DND-41 (cell line): ENCODE data around the gene CFAP157.

Source experiments
- ATAC-seq: fragments of 200-7000 bp; cut with Tn5 transposase; 3 replicates; pipeline ENCODE4 v1.9.1; 2021; ENCODE audit warnings: low read depth; ENCODE audit not compliant: insufficient read depth
- DNase-seq: peaks from one replicate; pipeline ENCODE4 v3.0.0-alpha.2; 2020
- H2AFZ ChIP-seq: 2 replicates; pipeline ENCODE4 v1.6.0; 2012; ENCODE audit warnings: low read depth, low read length
- H3K27ac ChIP-seq: 2 replicates; pipeline ENCODE4 v1.5.1; 2012; ENCODE audit warnings: low read length, inconsistent platforms
- H3K27me3 ChIP-seq: fragments of 200-600 bp; sonication (generic); 2 replicates; pipeline ENCODE4 v1.6.0; 2012; ENCODE audit warnings: low read length, mild to moderate bottlenecking, inconsistent platforms; ENCODE audit not compliant: insufficient read depth, poor library complexity
- H3K36me3 ChIP-seq: 2 replicates; pipeline ENCODE4 v1.5.1; 2012; ENCODE audit warnings: low read length, inconsistent platforms; ENCODE audit not compliant: insufficient read depth
- H3K4me1 ChIP-seq: 2 replicates; pipeline ENCODE4 v1.5.1; 2012; ENCODE audit warnings: mild to moderate bottlenecking, low read length; ENCODE audit not compliant: insufficient read depth
- H3K4me2 ChIP-seq: 2 replicates; pipeline ENCODE4 v1.6.0; 2012; ENCODE audit warnings: mild to moderate bottlenecking, moderate library complexity, low read length, inconsistent platforms; ENCODE audit not compliant: insufficient read depth
- H3K4me3 ChIP-seq, 2 experiments: fragments of 200-600 bp in 1 of 2; shearing (Covaris generic) in 1 of 2; 2 replicates each; pipeline ENCODE4 v1.5.1; 2012 to 2016; ENCODE audit warnings: inconsistent platforms in 2 of 2, low read length in 2 of 2, mild to moderate bottlenecking in 2 of 2, low read depth in 1 of 2, moderate library complexity in 1 of 2
- H3K79me2 ChIP-seq: 2 replicates; pipeline ENCODE4 v1.6.0; 2012; ENCODE audit warnings: low read length, inconsistent platforms; ENCODE audit not compliant: insufficient read depth
- H3K9ac ChIP-seq: 2 replicates; pipeline ENCODE4 v1.6.0; 2012; ENCODE audit warnings: low read depth, mild to moderate bottlenecking, inconsistent platforms, low read length, moderate library complexity
- H3K9me3 ChIP-seq: 2 replicates; pipeline ENCODE4 v1.5.1; 2012; ENCODE audit warnings: low read length, moderate library complexity, mild to moderate bottlenecking, inconsistent platforms; ENCODE audit not compliant: insufficient read depth, severe bottlenecking
- H4K20me1 ChIP-seq: 2 replicates; pipeline ENCODE4 v1.6.0; 2012; ENCODE audit warnings: low read length; ENCODE audit not compliant: insufficient read depth
- EZH2 ChIP-seq: IDR thresholded peaks from 3 replicates; pipeline ENCODE4 v1.6.1; 2012; ENCODE audit warnings: borderline replicate concordance, low read depth, mild to moderate bottlenecking, moderate library complexity, low read length, inconsistent platforms; ENCODE audit not compliant: severe bottlenecking
- TF ChIP-seq, protein P1 (sequence below): IDR thresholded peaks from 2 replicates; pipeline ENCODE4 v1.5.1; 2012; ENCODE audit warnings: borderline replicate concordance, low read length, moderate library complexity, mild to moderate bottlenecking; ENCODE audit not compliant: poor library complexity, severe bottlenecking; ENCODE audit errors: extremely low read depth

The CFAP157 gene

DNA sequence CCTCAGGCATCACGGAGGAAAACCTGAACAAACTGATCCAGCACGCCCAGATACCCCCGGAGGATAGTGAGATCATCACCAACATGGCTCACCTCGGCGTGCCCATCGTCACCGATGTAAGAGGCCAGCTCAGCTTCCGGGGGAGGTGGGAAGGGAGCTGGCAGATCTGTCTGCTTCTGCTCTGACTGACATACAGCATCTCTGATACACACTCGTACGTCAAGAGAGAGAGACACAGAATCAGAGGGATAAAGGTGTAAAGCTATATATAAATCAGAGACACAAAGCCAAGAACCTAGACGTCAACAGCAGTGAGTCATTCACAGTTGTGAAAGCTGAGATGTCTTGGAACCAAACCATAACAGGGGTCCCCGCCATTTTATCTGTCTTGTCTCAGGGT is 30.1 kb upstream of the CFAP157 start:
- DNase-seq (no peak), ATAC-seq (no peak)
- no peaks in the 10 kb centered on the region for H4K20me1 ChIP-seq
- no peak overlapping the region for H3K4me3 ChIP-seq
- H2AFZ ChIP-seq: no peak overlapping the region
- no peaks in the 10 kb centered on the region for H3K9me3 ChIP-seq
- H3K9ac ChIP-seq: no peak overlapping the region
- 0 out of 2 replicates have a peak, but pooled peaks cover 3% of the 10 kb centered on the region for H3K36me3 ChIP-seq
- no peak overlapping the region for H3K27ac ChIP-seq
- H3K27me3 ChIP-seq: no peaks in the 10 kb centered on the region
- no peaks in the 10 kb centered on the region for H3K4me1 ChIP-seq
- TF ChIP-seq, protein P1, sequence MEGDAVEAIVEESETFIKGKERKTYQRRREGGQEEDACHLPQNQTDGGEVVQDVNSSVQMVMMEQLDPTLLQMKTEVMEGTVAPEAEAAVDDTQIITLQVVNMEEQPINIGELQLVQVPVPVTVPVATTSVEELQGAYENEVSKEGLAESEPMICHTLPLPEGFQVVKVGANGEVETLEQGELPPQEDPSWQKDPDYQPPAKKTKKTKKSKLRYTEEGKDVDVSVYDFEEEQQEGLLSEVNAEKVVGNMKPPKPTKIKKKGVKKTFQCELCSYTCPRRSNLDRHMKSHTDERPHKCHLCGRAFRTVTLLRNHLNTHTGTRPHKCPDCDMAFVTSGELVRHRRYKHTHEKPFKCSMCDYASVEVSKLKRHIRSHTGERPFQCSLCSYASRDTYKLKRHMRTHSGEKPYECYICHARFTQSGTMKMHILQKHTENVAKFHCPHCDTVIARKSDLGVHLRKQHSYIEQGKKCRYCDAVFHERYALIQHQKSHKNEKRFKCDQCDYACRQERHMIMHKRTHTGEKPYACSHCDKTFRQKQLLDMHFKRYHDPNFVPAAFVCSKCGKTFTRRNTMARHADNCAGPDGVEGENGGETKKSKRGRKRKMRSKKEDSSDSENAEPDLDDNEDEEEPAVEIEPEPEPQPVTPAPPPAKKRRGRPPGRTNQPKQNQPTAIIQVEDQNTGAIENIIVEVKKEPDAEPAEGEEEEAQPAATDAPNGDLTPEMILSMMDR: no peak
- TF ChIP-seq EZH2: no peak
- no peak overlapping the region for H3K4me2 ChIP-seq
- H3K79me2 ChIP-seq: no peaks in the 10 kb centered on the region

DNA sequence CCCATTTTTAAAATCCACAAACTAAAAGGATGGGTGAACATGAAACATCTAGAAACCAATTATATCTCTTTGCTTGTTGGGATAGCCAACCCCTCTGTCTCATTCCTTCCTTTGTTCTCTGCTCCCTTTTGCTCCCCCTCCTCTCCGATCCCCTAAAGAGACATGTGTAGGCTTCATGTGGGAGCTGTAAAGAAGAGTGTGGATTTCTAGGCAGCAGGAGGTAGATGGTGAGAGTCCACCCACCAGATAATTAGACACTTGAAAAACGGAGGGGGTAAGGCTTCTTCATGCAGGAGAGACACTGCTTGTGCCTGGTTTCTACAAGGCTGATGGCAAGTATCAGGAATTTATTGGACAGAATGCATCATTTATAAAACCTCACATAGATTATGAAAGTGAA is 27.3 kb upstream of the CFAP157 start:
- no peaks in the 10 kb centered on the region for H3K9me3 ChIP-seq
- no peaks in the 10 kb centered on the region for H3K79me2 ChIP-seq
- no peak overlapping the region for H2AFZ ChIP-seq
- H3K4me1 ChIP-seq: no peaks in the 10 kb centered on the region
- no peak for DNase-seq
- no peak overlapping the region for H3K4me2 ChIP-seq
- H4K20me1 ChIP-seq: no peaks in the 10 kb centered on the region
- TF ChIP-seq, protein P1: no peak
- TF ChIP-seq EZH2: no peak
- no peak overlapping the region for H3K4me3 ChIP-seq
- no peaks in the 10 kb centered on the region for H3K27me3 ChIP-seq
- ATAC-seq: no peak
- H3K36me3 ChIP-seq: 0 out of 2 replicates have a peak, but pooled peaks cover 9% of the 10 kb centered on the region
- H3K27ac ChIP-seq: no peak overlapping the region
- H3K9ac ChIP-seq: no peak overlapping the region

GRCh38 chr9:127680226-127680625 is 26.6 kb upstream of the CFAP157 start:
- Histone ChIP-seq H4K20me1 (no peaks in the 10 kb centered on the region), H2AFZ (no peak overlapping the region), H3K4me2 (no peak overlapping the region), H3K27ac (no peak overlapping the region), H3K27me3 (no peaks in the 10 kb centered on the region), H3K36me3 (0 out of 2 replicates have a peak, but pooled peaks cover 9% of the 10 kb centered on the region), H3K9me3 (no peaks in the 10 kb centered on the region), H3K9ac (no peak overlapping the region), H3K4me1 (no peaks in the 10 kb centered on the region), H3K79me2 (no peaks in the 10 kb centered on the region), H3K4me3 (no peak overlapping the region)
- no peak for DNase-seq
- no peak for TF ChIP-seq EZH2
- TF ChIP-seq, protein P1: no peak
- ATAC-seq: no peak

DNA sequence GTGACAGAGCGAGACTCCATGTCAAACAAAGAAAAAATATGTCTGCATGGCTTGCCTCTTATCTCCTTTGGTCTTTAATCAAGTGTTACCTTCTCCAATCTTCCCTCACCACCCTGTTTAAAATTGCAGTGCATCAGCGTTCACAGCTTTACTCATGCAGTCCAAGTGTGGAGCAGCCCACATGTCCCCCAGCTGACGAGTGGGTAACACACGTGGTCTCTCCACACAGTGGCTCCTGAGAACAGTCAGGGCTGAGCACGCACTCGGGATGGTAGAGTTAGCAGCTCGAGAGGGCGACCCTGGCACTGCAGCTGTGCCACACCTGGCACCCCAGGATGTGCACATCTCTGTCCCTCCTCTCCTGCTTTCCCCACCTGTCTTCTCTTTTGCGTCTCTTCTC is 25.9 kb upstream of the CFAP157 start:
- no peak overlapping the region for H3K4me3 ChIP-seq
- H3K27ac ChIP-seq: no peak overlapping the region
- H3K9ac ChIP-seq: no peak overlapping the region
- H3K79me2 ChIP-seq: no peaks in the 10 kb centered on the region
- H3K27me3 ChIP-seq: no peaks in the 10 kb centered on the region
- H2AFZ ChIP-seq: no peak overlapping the region
- no peak for DNase-seq
- no peak for TF ChIP-seq EZH2
- TF ChIP-seq, protein P1: no peak
- no peak overlapping the region for H3K4me2 ChIP-seq
- ATAC-seq: no peak
- no peaks in the 10 kb centered on the region for H3K4me1 ChIP-seq
- no peaks in the 10 kb centered on the region for H4K20me1 ChIP-seq
- 0 out of 2 replicates have a peak, but pooled peaks cover 9% of the 10 kb centered on the region for H3K36me3 ChIP-seq
- no peaks in the 10 kb centered on the region for H3K9me3 ChIP-seq
